HepG2 (cell line): ENCODE data around the gene MILR1. TPM values are rescaled to one million over a fixed set of nuclear protein-coding genes. Genes with fewer than 3 reads are reported as not detected.

Source experiments
- ATAC-seq: fragments of 200-7000 bp; cut with Tn5 transposase; 3 replicates; pipeline ENCODE4 v1.9.1; 2020; ENCODE audit warnings: mild to moderate bottlenecking, moderate library complexity
- BruUV-seq: library from RNA; stranded (reverse); fragments of 400-500 nt; replicated peaks from 2 replicates; lab custom pipeline; 2021; lab: Mats Ljungman, UMichigan
- CTCF ChIA-PET: fragments of 300-600 bp; formaldehyde crosslinking; extraction: SDS; loops from one replicate; lab custom pipeline; 2021; ENCODE audit warnings: low total read pairs, inconsistent platforms, low intra/inter-chr PET ratio; lab: Yijun Ruan, JAX
- POLR2A ChIA-PET: fragments of 350-600 bp; sonication (Branson Sonifier 250); formaldehyde crosslinking; loops from one replicate; lab custom pipeline; 2020; ENCODE audit warnings: antibody characterized with exemption, inconsistent platforms; lab: Yijun Ruan, JAX
- DNase-seq: peaks from one replicate; pipeline ENCODE4 v3.0.0-alpha.2; 2015; ENCODE audit warnings: low spot score
- FAIRE-seq: peaks from 3 replicates; lab custom pipeline; 2011; peaks lifted over from hg19 to GRCh38; lab: Jason Lieb, UNC
- H2AFZ ChIP-seq: one replicate; pipeline ENCODE4 v1.6.1; 2011; ENCODE audit warnings: low read length, inconsistent platforms
- H3K27ac ChIP-seq: fragments of 300-600 bp; 3 replicates; pipeline ENCODE4 v1.8.0; 2011; ENCODE audit warnings: mixed run types, mild to moderate bottlenecking, mixed read lengths, low read length, inconsistent platforms; ENCODE audit not compliant: insufficient read depth; ENCODE audit errors: extremely low read length
- H3K27me3 ChIP-seq, 2 experiments: fragments of 200-600 bp in 1 of 2; 2 replicates in 1 of 2; 3 replicates in 1 of 2; pipeline versions ENCODE4 v1.6.0 to v1.8.0; 2011; ENCODE audit warnings: low read length in 2 of 2, mild to moderate bottlenecking in 2 of 2, moderate library complexity in 2 of 2, inconsistent platforms in 1 of 2; ENCODE audit not compliant: insufficient read depth in 2 of 2, control insufficient read depth in 1 of 2
- H3K36me3 ChIP-seq, 2 experiments: fragments of 200-600 bp in 1 of 2; replicated peaks in 1 of 2; 2 replicates in 1 of 2; 3 replicates in 1 of 2; pipeline versions ENCODE4 v1.5.1 to v1.8.0; 2011; ENCODE audit warnings: low read length in 2 of 2, inconsistent platforms in 1 of 2; ENCODE audit not compliant: insufficient read depth in 2 of 2, control insufficient read depth in 1 of 2
- H3K4me1 ChIP-seq: 2 replicates; pipeline ENCODE4 v1.5.1; 2012; ENCODE audit warnings: low read length, inconsistent platforms; ENCODE audit not compliant: insufficient read depth
- H3K4me2 ChIP-seq: 2 replicates; pipeline ENCODE4 v1.6.0; 2011; ENCODE audit warnings: low read depth, low read length, inconsistent platforms
- H3K4me3 ChIP-seq, 3 experiments: fragments of 200-600 bp in 1 of 3; sonication (generic), shearing (Covaris generic) in 1 of 3; replicated peaks in 1 of 3; 2 replicates each; pipeline ENCODE4 v1.5.1; 2011 to 2016; ENCODE audit warnings: low read length in 3 of 3, inconsistent platforms in 2 of 3, low read depth in 2 of 3, mild to moderate bottlenecking in 2 of 3, control low read depth in 1 of 3, mixed read lengths in 1 of 3; ENCODE audit not compliant: insufficient read depth in 1 of 3
- H3K79me2 ChIP-seq: one replicate; pipeline ENCODE4 v1.6.1; 2011; ENCODE audit warnings: low read length, inconsistent platforms; ENCODE audit not compliant: insufficient read depth
- H3K9ac ChIP-seq: 2 replicates; pipeline ENCODE4 v1.6.0; 2011; ENCODE audit warnings: mild to moderate bottlenecking, low read depth, low read length, inconsistent platforms; ENCODE audit not compliant: insufficient read depth
- H3K9me3 ChIP-seq: 2 replicates; pipeline ENCODE4 v1.5.1; 2012; ENCODE audit warnings: mild to moderate bottlenecking, low read length
- H4K20me1 ChIP-seq: 2 replicates; pipeline ENCODE4 v1.6.0; 2011; ENCODE audit warnings: inconsistent platforms, mild to moderate bottlenecking, low read length, moderate library complexity; ENCODE audit not compliant: insufficient read depth
- DR1 ChIP-seq: sonication (generic); formaldehyde crosslinking; IDR thresholded peaks from 2 replicates; pipeline ENCODE4 v1.8.0; 2021; ENCODE audit warnings: mild to moderate bottlenecking, missing genetic modification reagents, inconsistent platforms
- FOXM1 ChIP-seq: sonication (generic); formaldehyde crosslinking; IDR thresholded peaks from 2 replicates; pipeline ENCODE4 v1.5.0; 2020; ENCODE audit warnings: missing genetic modification reagents
- JARID2 ChIP-seq: sonication (generic); formaldehyde crosslinking; IDR thresholded peaks from 2 replicates; pipeline ENCODE4 v1.8.1; 2023; ENCODE audit warnings: missing genetic modification reagents, inconsistent platforms; ENCODE audit not compliant: insufficient replicate concordance
- MAFF ChIP-seq: IDR thresholded peaks from 2 replicates; pipeline ENCODE4 v1.6.1; 2011; ENCODE audit warnings: low read depth, low read length, improper control_type of control experiment
- MXD1 ChIP-seq: sonication (generic); formaldehyde crosslinking; IDR thresholded peaks from 2 replicates; pipeline ENCODE4 v1.4.0; 2020; ENCODE audit warnings: mild to moderate bottlenecking, missing genetic modification reagents
- NFKB2 ChIP-seq: sonication (generic); formaldehyde crosslinking; IDR thresholded peaks from 2 replicates; pipeline ENCODE4 v1.4.0; 2020; ENCODE audit warnings: missing genetic modification reagents, borderline replicate concordance
- NR3C1 ChIP-seq: sonication (generic); formaldehyde crosslinking; IDR thresholded peaks from 2 replicates; pipeline ENCODE4 v1.4.0; 2020; ENCODE audit warnings: missing genetic modification reagents
- TBL1XR1 ChIP-seq: fragments of 150-350 bp; IDR thresholded peaks from 2 replicates; pipeline ENCODE4 v1.6.1; 2014; ENCODE audit warnings: borderline replicate concordance, low read length; ENCODE audit not compliant: partially characterized antibody
- ZNF263 ChIP-seq: sonication (generic); formaldehyde crosslinking; IDR thresholded peaks from 2 replicates; pipeline ENCODE4 v1.4.0; 2020; ENCODE audit warnings: missing genetic modification reagents
- ZNF414 ChIP-seq: sonication (generic); formaldehyde crosslinking; IDR thresholded peaks from 2 replicates; pipeline ENCODE4 v1.5.0; 2020; ENCODE audit warnings: missing genetic modification reagents
- ZNF597 ChIP-seq: sonication (generic); formaldehyde crosslinking; IDR thresholded peaks from 2 replicates; pipeline ENCODE4 v1.5.0; 2020; ENCODE audit warnings: missing genetic modification reagents
- ZNF598 ChIP-seq: sonication (generic); formaldehyde crosslinking; IDR thresholded peaks from 2 replicates; pipeline ENCODE4 v1.5.1; 2020; ENCODE audit warnings: mild to moderate bottlenecking, missing genetic modification reagents, borderline replicate concordance
- ZNF710 ChIP-seq: sonication (generic); formaldehyde crosslinking; IDR thresholded peaks from 2 replicates; pipeline ENCODE4 v1.5.0; 2020; ENCODE audit warnings: mild to moderate bottlenecking, missing genetic modification reagents, borderline replicate concordance
- ZNF800 ChIP-seq: sonication (generic); formaldehyde crosslinking; IDR thresholded peaks from 2 replicates; pipeline ENCODE4 v1.4.0; 2020; ENCODE audit warnings: missing genetic modification reagents
- ZNF883 ChIP-seq: sonication (generic); formaldehyde crosslinking; IDR thresholded peaks from 2 replicates; pipeline ENCODE4 v1.5.1; 2020; ENCODE audit warnings: mild to moderate bottlenecking, missing genetic modification reagents; ENCODE audit errors: not compliant biosample characterization
- WGBS: methylation state at CpG from one replicate; pipeline ENCODE4 v1.1.6; 2017; ENCODE audit warnings: low lambda C conversion rate; 5-methylcytosine and 5-hydroxymethylcytosine counted together
- in situ Hi-C: cut with HindIII; loops from 2 replicates; pipeline ENCODE4 v1.10.0; 2017; ENCODE audit warnings: low pct_unique_long_range_greater_than_20kb; ENCODE audit not compliant: extremely low pct_ligation_motif_present
- intact Hi-C: fragments of 100-400 bp; cut with micrococcal nuclease; formaldehyde crosslinking; loops from one replicate; pipeline ENCODE4 v1.10.0; 2022; ENCODE audit not compliant: unreplicated experiment
- polyA plus RNA-seq, 8 experiments: library from polyadenylated mRNA; depleted of rRNA in 3 of 8; stranded (reverse) in 7 of 8; unstranded in 1 of 8; fragments of >200 nt; fragmentation: Illumina TruSeq in 4 of 8; extraction: Trizol in 4 of 8; gene quantifications; 2 replicates each; pipeline versions ENCODE4 v1.2.1 to v1.2.3, GENCODE V29; 2011 to 2016; ENCODE audit warnings: low read depth in 4 of 8, missing spikeins in 1 of 8, mixed read lengths in 1 of 8; ENCODE audit not compliant: insufficient read depth in 1 of 8
- total RNA-seq, 5 experiments: library from RNA; depleted of rRNA; stranded (reverse); fragments of >200 nt; fragmentation: Illumina TruSeq; extraction: Trizol; gene quantifications; 2 replicates each; pipeline ENCODE4 v1.2.3, GENCODE V29; 2016; ENCODE audit warnings: low read depth in 1 of 5

MILR1 gene
- total and polyA plus RNA-seq, 2 of the 13 experiments (the other 11 are each of a cell fraction or from before 2014, with no cell fraction given) = 0.27 to 1.7 TPM

- Histone ChIP-seq H4K20me1 (peaks cover 50% of the 10 kb centered on the region), H3K9me3 (no peaks in the 10 kb centered on the region), H3K27me3 (peaks cover 0 to 3% of the 10 kb centered on the region in 2 experiments; a peak in 1 of 5 replicates), H3K27ac (peak within 1 kb of the TSS; percentile 99), H3K4me3 (peak within 1 kb of the TSS; percentile 94 to 100 (median 99)), H3K4me2 (peak within 1 kb of the TSS; percentile 81), H3K36me3 (peaks cover 16 to 55% of the 10 kb centered on the region in 2 experiments), H2AFZ (no peak within 1 kb of the TSS), H3K9ac (peak within 1 kb of the TSS; percentile 100), H3K79me2 (peaks cover 66% of the 10 kb centered on the region), H3K4me1 (peaks cover 43% of the 10 kb centered on the region)
- POLR2A ChIA-PET = interaction anchor here (0.7 to 4.1 kb wide), 35 partner anchors 9 to 733 kb away, joined by 3 to 202 read pairs (median 4); partner anchors contain the start of genes CCDC47, DDX42, GNA13 and LRRC37A3
- ATAC-seq (peak; percentile 75), FAIRE-seq (peak; percentile 70), DNase-seq (peak; percentile 97)
- no TSS peak for BruUV-seq
- intact Hi-C loops (loop anchor here (5.0 kb wide), 1 partner anchor 156 kb away; the partner anchor contains the start of gene SMURF2), in situ Hi-C loops (loop anchor here (10.0 kb wide), 1 partner anchor 662 kb away; the partner anchor contains the start of gene SMARCD2)
- WGBS = under 1% methylated on average over 69 of the region's 77 CpGs
- CTCF ChIA-PET = no interaction called here
- TF ChIP-seq NR3C1 (CRISPR knock-in tag) (peak; percentile 86; the same call in 1 of the 2 replicates), ZNF710 (CRISPR knock-in tag) (0 out of 2 replicates have a peak, but pooled peaks have one; percentile 12), FOXM1 (CRISPR knock-in tag) (no peak), ZNF263 (CRISPR knock-in tag) (peak; percentile 74; the same call in 1 of the 2 replicates), ZNF800 (peak; percentile 94), MAFF (no peak), ZNF414 (CRISPR knock-in tag) (0 out of 2 replicates have a peak, but pooled peaks have one; percentile 56), MXD1 (CRISPR knock-in tag) (peak; percentile 88), ZNF597 (CRISPR knock-in tag) (peak; percentile 49; the same call in 1 of the 2 replicates), NFKB2 (CRISPR knock-in tag) (peak; percentile 95), TBL1XR1 (no peak), DR1 (CRISPR knock-in tag) (peak; percentile 86), JARID2 (no peak), ZNF883 (CRISPR knock-in tag) (peak; percentile 89), ZNF598 (CRISPR knock-in tag) (peak; percentile 95; the same call in 1 of the 2 replicates)
Observed at GRCh38 chr17:64506576-64507412, 57.9 kb downstream of the MILR1 start, which contains the start of gene CEP95. Gene CEP95 (plus strand): TSS chr17:64506977. CDS start chr17:64507098, 121 bp downstream.
